CD4-positive, CD25-positive, alpha-beta regulatory T cell (primary cell): ENCODE measurements around the gene APOC3. TPM values are rescaled to one million over a fixed set of nuclear protein-coding genes. Genes with fewer than 3 reads are reported as not detected.

Experiments
- polyA plus RNA-seq, 4 donors: library from polyadenylated mRNA; unstranded; fragments of 300-500 nt; fragmentation: Illumina TruSeq; gene quantifications; one replicate each; pipeline ENCODE4 v1.2.3, GENCODE V29; 2021
- total RNA-seq: library from RNA; stranded (reverse); gene quantifications from one replicate; pipeline ENCODE4 v1.2.3, GENCODE V29; 2022

APOC3 gene
- total and polyA plus RNA-seq, 5 donors from 2014 or later: not detected

Other genes starting within 250 kb of the APOC3 start
- 12.9 TPM for gene BUD13, start 56.9 kb upstream of the APOC3 start, total RNA-seq
- gene BUD13, start 56.9 kb upstream of the APOC3 start, polyA plus RNA-seq: 10 to 100 TPM; 12.1 to 18.5 (median 14.2) TPM
- gene ZPR1, start 41.9 kb upstream of the APOC3 start, total RNA-seq: 99.8 TPM
- 10 to 100 TPM; 43.4 to 53.1 (median 44.5) TPM for gene ZPR1, start 41.9 kb upstream of the APOC3 start, polyA plus RNA-seq
- not detected for gene APOA5, start 38.0 kb upstream of the APOC3 start, total RNA-seq
- not detected for gene APOA5, start 38.0 kb upstream of the APOC3 start, polyA plus RNA-seq
- not detected for gene APOA4, start 6.6 kb upstream of the APOC3 start, total RNA-seq
- not detected for gene APOA4, start 6.6 kb upstream of the APOC3 start, polyA plus RNA-seq
- gene APOA1, start 7.7 kb downstream of the APOC3 start, total RNA-seq: not detected
- under 1 TPM in 1 of 4 donors, not detected in 3; 0.34 TPM for gene APOA1, start 7.7 kb downstream of the APOC3 start, polyA plus RNA-seq